AG04449 (cell line): Measurements from ENCODE around the gene TMEM150C.

Source experiments
- CTCF ChIA-PET: fragments of 350-600 bp; formaldehyde crosslinking; extraction: SDS; loops from one replicate; lab custom pipeline; 2021; ENCODE audit warnings: antibody characterized with exemption; lab: Yijun Ruan, JAX
- POLR2A ChIA-PET: fragments of 400-600, 350-600 bp; formaldehyde crosslinking; extraction: SDS; loops from one replicate; lab custom pipeline; 2020; ENCODE audit warnings: antibody characterized with exemption, inconsistent platforms; lab: Yijun Ruan, JAX
- DNase-seq: peaks from one replicate; pipeline ENCODE4 v3.0.0-alpha.2; 2010; ENCODE audit warnings: low read depth, low spot score
- H3K4me3 ChIP-seq: 2 replicates; pipeline ENCODE4 v1.5.1; 2011; ENCODE audit warnings: low read depth, mild to moderate bottlenecking, control low read depth, low read length
- CTCF ChIP-seq: IDR thresholded peaks from one replicate; pipeline ENCODE4 v1.5.1; 2011; ENCODE audit warnings: mild to moderate bottlenecking, moderate library complexity, low read length, control low read depth, inconsistent platforms; ENCODE audit not compliant: insufficient read depth; ENCODE audit errors: missing control alignments

TMEM150C gene

GRCh38 chr4:82469791-82470345, 91.9 kb downstream of the TMEM150C start:
- peak; percentile 42 for DNase-seq
- H3K4me3 ChIP-seq, result no peak overlapping the region
- ChIA-PET CTCF (interaction anchor here (0.9 to 2.7 kb wide), 5 partner anchors 10 to 329 kb away, joined by 3 to 21 read pairs (median 4); partner anchors contain the start of gene SCD5), POLR2A (interaction anchor here (1.1 kb wide), 1 partner anchor 40 kb away, joined by 3 read pairs; no protein-coding TSS in a partner anchor)
- TF ChIP-seq CTCF, result no peak

- no peak for DNase-seq
- ChIA-PET POLR2A (no interaction called here), CTCF (interaction anchor here (0.9 to 1.1 kb wide), 3 partner anchors 272 to 277 kb away, joined by 3 to 12 read pairs (median 3); no protein-coding TSS in a partner anchor)
- no peak overlapping the region for H3K4me3 ChIP-seq
- no peak for TF ChIP-seq CTCF
Measured at GRCh38 chr4:82467471-82467870, 94.3 kb downstream of the TMEM150C start.

GRCh38 chr4:82463221-82463620, 98.6 kb downstream of the TMEM150C start:
- no peak for DNase-seq
- CTCF ChIA-PET, result interaction anchor here (0.6 to 10.9 kb wide), 13 partner anchors 10 to 817 kb away, joined by 3 to 168 read pairs (median 4); partner anchors contain the start of gene SCD5
- no peak overlapping the region for H3K4me3 ChIP-seq
- TF ChIP-seq CTCF, result no peak
- POLR2A ChIA-PET, result no interaction called here

- CTCF ChIA-PET, result interaction anchor here (0.5 to 10.9 kb wide), 20 partner anchors 10 to 385 kb away, joined by 3 to 168 read pairs (median 4); partner anchors contain the start of gene SCD5
- POLR2A ChIA-PET, result no interaction called here
- peak; percentile 34 for DNase-seq
- peak; percentile 81 for TF ChIP-seq CTCF
- no peak overlapping the region for H3K4me3 ChIP-seq
Measured at GRCh38 chr4:82462415-82462831, 99.4 kb downstream of the TMEM150C start.

GRCh38 chr4:82461710-82462109, 100.1 kb downstream of the TMEM150C start:
- no peak for TF ChIP-seq CTCF
- H3K4me3 ChIP-seq, result no peak overlapping the region
- DNase-seq, result no peak
- ChIA-PET CTCF (interaction anchor here (0.7 to 10.9 kb wide), 16 partner anchors 9 to 819 kb away, joined by 3 to 168 read pairs (median 4); partner anchors contain the start of genes COPS4 and SCD5), POLR2A (no interaction called here)

GRCh38 chr4:82458729-82459128, 103.1 kb downstream of the TMEM150C start:
- no peak overlapping the region for H3K4me3 ChIP-seq
- ChIA-PET POLR2A (no interaction called here), CTCF (interaction anchor here (0.9 to 10.9 kb wide), 4 partner anchors 13 to 341 kb away, joined by 3 to 168 read pairs (median 15); partner anchors contain the start of gene SCD5)
- no peak for DNase-seq
- TF ChIP-seq CTCF, result no peak
